ENCODE data around the gene MUC22. TPM values are rescaled to one million over a fixed set of nuclear protein-coding genes. Genes with fewer than 3 reads are reported as not detected.
"Not testable (repeated sequence)": the region's sequence is repeated elsewhere in the genome, so short reads cannot be mapped to it uniquely, and the experiment has no call there.

The MUC22 gene
- total RNA-seq, 2 donors from 2014 or later = 0.17 TPM; not detected in 1

DNA sequence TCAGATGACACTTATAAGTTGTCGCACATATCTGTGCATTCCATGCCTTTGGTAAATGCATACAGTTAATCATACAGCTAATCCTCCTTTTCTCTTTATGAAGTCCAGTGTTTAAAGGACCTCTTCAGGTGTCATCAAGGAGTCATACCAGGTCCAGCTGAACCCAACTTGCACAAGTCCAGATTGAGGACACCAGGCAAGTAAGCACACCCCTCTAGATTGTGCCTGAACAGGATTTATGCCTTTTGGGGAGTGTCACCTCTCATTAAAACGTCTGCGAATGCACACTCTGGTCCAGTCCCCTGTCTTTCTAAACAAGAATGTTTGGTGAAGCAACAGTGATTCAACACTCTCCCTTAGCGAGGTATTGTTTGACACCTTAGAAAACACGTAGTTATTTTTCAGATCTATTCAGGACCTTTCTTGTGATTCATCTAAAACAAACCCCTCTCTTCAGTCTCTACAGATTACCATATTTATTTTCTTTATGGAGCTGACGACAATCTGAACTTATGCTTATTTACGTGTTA is 53.7 kb downstream of the MUC22 start:
- intact Hi-C loops (cut with DNase I) = no loop called here
- H3K4me3 ChIP-seq = no peak overlapping the region

DNA sequence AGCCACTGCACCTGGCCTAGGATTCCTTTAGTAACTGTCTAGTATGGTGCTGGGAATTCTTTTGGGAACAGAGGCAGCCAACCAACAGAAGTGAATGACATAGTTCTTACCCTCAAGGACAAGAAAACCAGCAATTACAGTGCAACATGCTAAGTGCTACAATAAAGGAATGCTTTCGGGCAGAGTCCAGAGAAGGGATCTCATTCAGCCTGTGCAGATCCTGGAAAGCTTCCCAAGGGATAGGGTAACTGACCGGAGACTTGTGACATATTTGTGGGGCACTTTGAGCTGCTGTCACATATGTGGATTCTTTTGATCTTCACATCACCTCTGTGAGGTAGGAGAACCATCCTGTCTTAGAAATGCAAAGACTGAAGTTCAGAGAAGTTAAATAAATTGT is 55.3 kb downstream of the MUC22 start:
- H3K9me3 ChIP-seq = no peaks in the 10 kb centered on the region
- no peak overlapping the region for H3K4me3 ChIP-seq
- intact Hi-C loops (cut with DNase I) = no loop called here
- no peaks in the 10 kb centered on the region for H3K4me1 ChIP-seq (replicated peaks)
- peaks cover 2% of the 10 kb centered on the region for H3K27me3 ChIP-seq (replicated peaks; ENCODE audit: insufficient read depth)
- no peaks in the 10 kb centered on the region for H3K36me3 ChIP-seq
- 64% methylated on average over 2 of the region's 2 CpGs for WGBS
- TF ChIP-seq POLR2A (IDR thresholded peaks at IDR 0.05) (no peak), POLR2AphosphoS5 (IDR thresholded peaks at IDR 0.05) (no peak), CTCF (IDR thresholded peaks at IDR 0.05) (no peak)
- no peak for DNase-seq (ENCODE audit: low spot score)
- H3K27ac ChIP-seq = no peak overlapping the region

More for the DNA sequence above, 53.7 kb downstream of the MUC22 start:
- peaks cover 2% of the 10 kb centered on the region for H3K27me3 ChIP-seq (replicated peaks; ENCODE audit: insufficient read depth)
- WGBS = 69% methylated on average over 7 of the region's 7 CpGs
- H3K9me3 ChIP-seq = no peaks in the 10 kb centered on the region
- TF ChIP-seq POLR2AphosphoS5 (IDR thresholded peaks at IDR 0.05) = no peak
- TF ChIP-seq POLR2A (IDR thresholded peaks at IDR 0.05) = no peak
- TF ChIP-seq CTCF (IDR thresholded peaks at IDR 0.05) = no peak
- DNase-seq (ENCODE audit: low spot score) = no peak
- no peak overlapping the region for H3K27ac ChIP-seq
- no peaks in the 10 kb centered on the region for H3K4me1 ChIP-seq (replicated peaks)
- no peaks in the 10 kb centered on the region for H3K36me3 ChIP-seq

- intact Hi-C loops (cut with DNase I); H3K9me3 ChIP-seq; H3K36me3 ChIP-seq; H3K4me1 ChIP-seq (replicated peaks); DNase-seq (ENCODE audit: low spot score); H3K27ac ChIP-seq; H3K27me3 ChIP-seq (replicated peaks; ENCODE audit: insufficient read depth); H3K4me3 ChIP-seq: not testable (repeated sequence)
- WGBS = 94% methylated on average over 24 of the region's 32 CpGs
Observed at GRCh38 chr6:31067028-31067427, 56.8 kb downstream of the MUC22 start.

- H3K27me3 ChIP-seq (replicated peaks; ENCODE audit: insufficient read depth); H3K36me3 ChIP-seq; H3K27ac ChIP-seq; H3K9me3 ChIP-seq; H3K4me1 ChIP-seq (replicated peaks); intact Hi-C loops (cut with DNase I); DNase-seq (ENCODE audit: low spot score); H3K4me3 ChIP-seq: not testable (repeated sequence)
- WGBS = 40% methylated on average over 9 of the region's 11 CpGs
Observed at GRCh38 chr6:31067891-31068668, 57.8 kb downstream of the MUC22 start.

DNA sequence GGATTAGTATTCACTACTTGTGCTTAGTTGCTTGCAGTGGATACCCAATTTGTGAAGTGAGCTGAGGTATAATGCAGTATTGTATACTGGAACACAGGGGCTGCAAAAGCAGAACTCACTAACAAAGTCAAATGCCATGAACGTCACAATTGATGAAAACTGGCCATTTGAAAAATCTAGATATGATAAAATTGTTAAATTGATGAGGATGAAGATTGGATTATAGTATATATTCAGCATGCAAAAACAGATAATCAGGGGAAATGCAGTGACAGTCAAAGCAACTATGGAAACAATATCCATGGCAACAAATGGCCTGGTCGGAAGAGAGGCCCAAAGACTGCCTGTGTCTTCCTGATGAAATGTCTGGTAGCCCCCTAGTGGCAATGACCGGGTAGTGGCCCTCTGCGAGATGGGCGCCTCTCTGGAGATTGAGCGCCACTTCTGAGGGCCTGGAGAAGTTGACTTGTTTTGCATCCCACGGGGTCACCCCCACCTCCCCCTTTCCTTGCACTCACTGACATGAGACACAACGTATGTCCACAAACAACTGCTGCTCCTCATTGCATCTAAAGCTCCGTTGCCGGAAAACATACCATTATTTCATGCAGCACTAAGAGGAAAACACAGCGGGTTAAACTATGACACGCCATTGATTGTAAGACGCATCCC is 58.5 kb downstream of the MUC22 start:
- DNase-seq (ENCODE audit: low spot score) = peak; percentile 39
- Histone ChIP-seq H3K9me3 (no peaks in the 10 kb centered on the region), H3K27me3 (replicated peaks; ENCODE audit: insufficient read depth) (peaks cover 2% of the 10 kb centered on the region), H3K27ac (no peak overlapping the region), H3K36me3 (no peaks in the 10 kb centered on the region), H3K4me1 (replicated peaks) (peaks cover 8% of the 10 kb centered on the region), H3K4me3 (no peak overlapping the region)
- 52% methylated on average over 13 of the region's 13 CpGs for WGBS
- peak; percentile 34 for TF ChIP-seq POLR2AphosphoS5 (IDR thresholded peaks at IDR 0.05)
- no peak for TF ChIP-seq POLR2A (IDR thresholded peaks at IDR 0.05)
- peak in 3 of 4 experiments; percentile 55 to 81 (median 57) for TF ChIP-seq CTCF (IDR thresholded peaks at IDR 0.05)
- intact Hi-C loops (cut with DNase I) = no loop called here
